ENCODE data around the gene PIGH.

GRCh38 chr14:67576216-67576955, 23.7 kb downstream of the PIGH start:
- TF ChIP-seq CTCF (IDR thresholded peaks at IDR 0.05) (no peak), POLR2A (IDR thresholded peaks at IDR 0.05) (no peak)

Measured in right lobe of liver (tissue), 4 donors.